Stimulated activated CD8-positive, alpha-beta memory T cell treated with anti-CD3 and anti-CD28 coated beads, Interleukin-4, amount 100 ng/mL, for 24 hours (primary cell): Measurements from ENCODE around the gene CFAP161.
"Not testable (repeated sequence)": the region's sequence is repeated elsewhere in the genome, so short reads cannot be mapped to it uniquely, and the experiment has no call there.

Experiments
- DNase-seq: peaks from one replicate; pipeline ENCODE4 v3.0.0-alpha.2; 2020; ENCODE audit warnings: low read depth

The CFAP161 gene

GRCh38 chr15:81158561-81158960 is 24.5 kb downstream of the CFAP161 start:
- DNase-seq, result not testable (repeated sequence)

GRCh38 chr15:81160312-81161159 is 26.5 kb downstream of the CFAP161 start:
- DNase-seq, result no peak

- no peak for DNase-seq
These were observed 27.1 kb downstream of the CFAP161 start for GRCh38 chr15:81161160-81161673.

- DNase-seq, result no peak
These were observed 27.8 kb downstream of the CFAP161 start for GRCh38 chr15:81161851-81162250.

GRCh38 chr15:81163961-81164800 is 30.1 kb downstream of the CFAP161 start:
- DNase-seq, result no peak

GRCh38 chr15:81165535-81165934 is 31.5 kb downstream of the CFAP161 start:
- no peak for DNase-seq

GRCh38 chr15:81166636-81167305 is 32.7 kb downstream of the CFAP161 start:
- DNase-seq, result no peak

- DNase-seq, result no peak
These were observed 34.1 kb downstream of the CFAP161 start for GRCh38 chr15:81168131-81168526.

- DNase-seq, result no peak
These were observed 34.6 kb downstream of the CFAP161 start for GRCh38 chr15:81168644-81169043.

- no peak for DNase-seq
These were observed 36.4 kb downstream of the CFAP161 start for GRCh38 chr15:81170511-81170910.

- DNase-seq, result no peak
These were observed 37.2 kb downstream of the CFAP161 start for GRCh38 chr15:81171286-81171685.

- no peak for DNase-seq
These were observed 40.2 kb downstream of the CFAP161 start for GRCh38 chr15:81174125-81174791.

- no peak for DNase-seq
These were observed 40.8 kb downstream of the CFAP161 start for GRCh38 chr15:81174792-81175327.

- no peak for DNase-seq
These were observed 41.4 kb downstream of the CFAP161 start for GRCh38 chr15:81175496-81175895.

- no peak for DNase-seq
These were observed 42.3 kb downstream of the CFAP161 start for GRCh38 chr15:81176291-81176893.

- DNase-seq, result no peak
These were observed 44.3 kb downstream of the CFAP161 start for GRCh38 chr15:81178365-81178764.

GRCh38 chr15:81181220-81181619 is 47.1 kb downstream of the CFAP161 start:
- DNase-seq, result no peak

- DNase-seq, result no peak
These were observed 48.1 kb downstream of the CFAP161 start for GRCh38 chr15:81182031-81182755.

- DNase-seq, result no peak
These were observed 48.8 kb downstream of the CFAP161 start for GRCh38 chr15:81182756-81183438.

- no peak for DNase-seq
These were observed 49.3 kb downstream of the CFAP161 start for GRCh38 chr15:81183439-81183775.
